ENCODE data around the gene ANKRD40.
"Not testable (repeated sequence)": the region's sequence is repeated elsewhere in the genome, so short reads cannot be mapped to it uniquely, and the experiment has no call there.

The ANKRD40 gene

GRCh38 chr17:50685691-50686493 is 21.8 kb downstream of the ANKRD40 start:
- Histone ChIP-seq H3K9me3 (ENCODE audit: control insufficient read depth, low read length) (no peaks in the 10 kb centered on the region), H3K4me3 (ENCODE audit: insufficient read depth, low read depth, low read length) (no peak overlapping the region), H3K27ac (ENCODE audit: insufficient read depth, low read depth, low read length, poor library complexity, severe bottlenecking) (no peak overlapping the region), H3K36me3 (ENCODE audit: control insufficient read depth, insufficient read depth, low read length) (no peaks in the 10 kb centered on the region), H3K27me3 (ENCODE audit: control insufficient read depth, insufficient read depth, low read length, poor library complexity, severe bottlenecking) (no peaks in the 10 kb centered on the region), H3K4me1 (ENCODE audit: control insufficient read depth, insufficient read depth, low read length) (peaks cover 43% of the 10 kb centered on the region)
- WGBS, 2 experiments, result 87 to 90% methylated on average over 17 of the region's 17 CpGs

- H3K36me3 ChIP-seq (ENCODE audit: control insufficient read depth, insufficient read depth, low read length), result no peaks in the 10 kb centered on the region
- H3K4me3 ChIP-seq (ENCODE audit: insufficient read depth, low read depth, low read length), result no peak overlapping the region
- H3K9me3 ChIP-seq (ENCODE audit: control insufficient read depth, low read length), result no peaks in the 10 kb centered on the region
- no peak overlapping the region for H3K27ac ChIP-seq (ENCODE audit: insufficient read depth, low read depth, low read length, poor library complexity, severe bottlenecking)
- 93 to 100% methylated on average over 1 of the region's 1 CpG for WGBS, 2 experiments
- H3K27me3 ChIP-seq (ENCODE audit: control insufficient read depth, insufficient read depth, low read length, poor library complexity, severe bottlenecking), result no peaks in the 10 kb centered on the region
- H3K4me1 ChIP-seq (ENCODE audit: control insufficient read depth, insufficient read depth, low read length), result peaks cover 37% of the 10 kb centered on the region
Measured at GRCh38 chr17:50685334-50685665, 22.4 kb downstream of the ANKRD40 start.

- Histone ChIP-seq H3K4me1 (ENCODE audit: control insufficient read depth, insufficient read depth, low read length) (peaks cover 32% of the 10 kb centered on the region), H3K27ac (ENCODE audit: insufficient read depth, low read depth, low read length, poor library complexity, severe bottlenecking) (no peak overlapping the region), H3K36me3 (ENCODE audit: control insufficient read depth, insufficient read depth, low read length) (no peaks in the 10 kb centered on the region), H3K27me3 (ENCODE audit: control insufficient read depth, insufficient read depth, low read length, poor library complexity, severe bottlenecking) (no peaks in the 10 kb centered on the region), H3K9me3 (ENCODE audit: control insufficient read depth, low read length) (no peaks in the 10 kb centered on the region), H3K4me3 (ENCODE audit: insufficient read depth, low read depth, low read length) (no peak overlapping the region)
- 75 to 76% methylated on average over 15 of the region's 15 CpGs for WGBS, 2 experiments
Measured at GRCh38 chr17:50684612-50685333, 22.9 kb downstream of the ANKRD40 start.

- H3K4me1 ChIP-seq (ENCODE audit: control insufficient read depth, insufficient read depth, low read length), result peaks cover 27% of the 10 kb centered on the region
- 91 to 93% methylated on average over 5 of the region's 5 CpGs for WGBS, 2 experiments
- H3K9me3 ChIP-seq (ENCODE audit: control insufficient read depth, low read length), result no peaks in the 10 kb centered on the region
- H3K4me3 ChIP-seq (ENCODE audit: insufficient read depth, low read depth, low read length), result no peak overlapping the region
- H3K27ac ChIP-seq (ENCODE audit: insufficient read depth, low read depth, low read length, poor library complexity, severe bottlenecking), result no peak overlapping the region
- no peaks in the 10 kb centered on the region for H3K36me3 ChIP-seq (ENCODE audit: control insufficient read depth, insufficient read depth, low read length)
- H3K27me3 ChIP-seq (ENCODE audit: control insufficient read depth, insufficient read depth, low read length, poor library complexity, severe bottlenecking), result no peaks in the 10 kb centered on the region
Measured at GRCh38 chr17:50684288-50684611, 23.5 kb downstream of the ANKRD40 start.

GRCh38 chr17:50683434-50684287 is 24.1 kb downstream of the ANKRD40 start:
- H3K4me1 ChIP-seq (ENCODE audit: control insufficient read depth, insufficient read depth, low read length), result peaks cover 21% of the 10 kb centered on the region
- whole genome bisulfite sequencing, 2 experiments, result 95% methylated on average over 28 of the region's 28 CpGs
- H3K27me3 ChIP-seq (ENCODE audit: control insufficient read depth, insufficient read depth, low read length, poor library complexity, severe bottlenecking), result no peaks in the 10 kb centered on the region
- H3K27ac ChIP-seq (ENCODE audit: insufficient read depth, low read depth, low read length, poor library complexity, severe bottlenecking), result no peak overlapping the region
- H3K9me3 ChIP-seq (ENCODE audit: control insufficient read depth, low read length), result no peaks in the 10 kb centered on the region
- H3K36me3 ChIP-seq (ENCODE audit: control insufficient read depth, insufficient read depth, low read length), result no peaks in the 10 kb centered on the region
- H3K4me3 ChIP-seq (ENCODE audit: insufficient read depth, low read depth, low read length), result no peak overlapping the region

GRCh38 chr17:50682938-50683337 is 24.8 kb downstream of the ANKRD40 start:
- Histone ChIP-seq H3K4me3 (ENCODE audit: insufficient read depth, low read depth, low read length) (no peak overlapping the region), H3K9me3 (ENCODE audit: control insufficient read depth, low read length) (no peaks in the 10 kb centered on the region), H3K27me3 (ENCODE audit: control insufficient read depth, insufficient read depth, low read length, poor library complexity, severe bottlenecking) (no peaks in the 10 kb centered on the region), H3K36me3 (ENCODE audit: control insufficient read depth, insufficient read depth, low read length) (no peaks in the 10 kb centered on the region), H3K4me1 (ENCODE audit: control insufficient read depth, insufficient read depth, low read length) (peaks cover 19% of the 10 kb centered on the region), H3K27ac (ENCODE audit: insufficient read depth, low read depth, low read length, poor library complexity, severe bottlenecking) (no peak overlapping the region)
- WGBS, 2 experiments, result 88 to 94% methylated on average over 3 of the region's 3 CpGs

GRCh38 chr17:50682441-50682840 is 25.3 kb downstream of the ANKRD40 start:
- no peak overlapping the region for H3K27ac ChIP-seq (ENCODE audit: insufficient read depth, low read depth, low read length, poor library complexity, severe bottlenecking)
- no peaks in the 10 kb centered on the region for H3K36me3 ChIP-seq (ENCODE audit: control insufficient read depth, insufficient read depth, low read length)
- H3K4me3 ChIP-seq (ENCODE audit: insufficient read depth, low read depth, low read length), result no peak overlapping the region
- H3K9me3 ChIP-seq (ENCODE audit: control insufficient read depth, low read length), result no peaks in the 10 kb centered on the region
- peaks cover 17% of the 10 kb centered on the region for H3K4me1 ChIP-seq (ENCODE audit: control insufficient read depth, insufficient read depth, low read length)
- no peaks in the 10 kb centered on the region for H3K27me3 ChIP-seq (ENCODE audit: control insufficient read depth, insufficient read depth, low read length, poor library complexity, severe bottlenecking)
- 91 to 93% methylated on average over 3 of the region's 3 CpGs for WGBS, 2 experiments

- Histone ChIP-seq H3K27ac (ENCODE audit: insufficient read depth, low read depth, low read length, poor library complexity, severe bottlenecking) (no peak overlapping the region), H3K36me3 (ENCODE audit: control insufficient read depth, insufficient read depth, low read length) (no peaks in the 10 kb centered on the region), H3K27me3 (ENCODE audit: control insufficient read depth, insufficient read depth, low read length, poor library complexity, severe bottlenecking) (no peaks in the 10 kb centered on the region), H3K4me3 (ENCODE audit: insufficient read depth, low read depth, low read length) (no peak overlapping the region), H3K4me1 (ENCODE audit: control insufficient read depth, insufficient read depth, low read length) (peaks cover 14% of the 10 kb centered on the region), H3K9me3 (ENCODE audit: control insufficient read depth, low read length) (no peaks in the 10 kb centered on the region)
- WGBS, 2 experiments, result 81% methylated on average over 27 of the region's 27 CpGs
Measured at GRCh38 chr17:50681263-50682200, 26.2 kb downstream of the ANKRD40 start.

- H3K36me3 ChIP-seq (ENCODE audit: control insufficient read depth, insufficient read depth, low read length); H3K27ac ChIP-seq (ENCODE audit: insufficient read depth, low read depth, low read length, poor library complexity, severe bottlenecking); H3K9me3 ChIP-seq (ENCODE audit: control insufficient read depth, low read length); H3K4me3 ChIP-seq (ENCODE audit: insufficient read depth, low read depth, low read length); H3K27me3 ChIP-seq (ENCODE audit: control insufficient read depth, insufficient read depth, low read length, poor library complexity, severe bottlenecking): not testable (repeated sequence)
- 89 to 90% methylated on average over 12 of the region's 12 CpGs for WGBS, 2 experiments
- peaks cover 10% of the 10 kb centered on the region for H3K4me1 ChIP-seq (ENCODE audit: control insufficient read depth, insufficient read depth, low read length)
Measured at GRCh38 chr17:50680543-50681262, 27.0 kb downstream of the ANKRD40 start.

Data from ectodermal cell (in vitro differentiated cells).